ENCODE data around the gene AP1S1.
A peak's percentile ranks its signal among the peaks of the same experiment; 100 is the strongest.

AP1S1 gene

DNA sequence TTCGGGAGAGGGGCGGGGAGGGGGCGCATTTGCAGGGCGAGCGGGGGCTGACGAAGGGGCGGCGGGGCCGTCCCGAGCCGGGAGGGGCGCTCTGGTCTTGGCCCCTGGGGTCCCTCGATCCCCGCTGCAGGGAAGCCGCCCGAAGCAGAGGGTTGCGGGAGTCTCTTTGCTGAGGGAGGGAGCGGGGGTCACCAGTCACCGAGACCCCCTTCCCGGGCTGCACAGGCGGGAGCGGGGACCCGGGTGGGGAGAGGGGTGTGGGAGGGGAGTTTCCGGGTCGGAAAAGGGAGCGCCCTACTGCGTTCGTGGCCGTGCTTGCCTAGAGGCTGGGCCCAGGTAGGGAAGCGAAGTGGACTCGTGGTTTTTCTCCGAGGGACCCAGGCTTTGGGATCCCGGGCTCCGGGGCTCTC is 422 bp downstream of the AP1S1 start:
- CTCF ChIA-PET: interaction anchor here (1.0 kb wide), 2 partner anchors 8 to 17 kb away, joined by 3 to 4 read pairs; no protein-coding TSS in a partner anchor
- no peaks in the 10 kb centered on the region for H3K9me3 ChIP-seq (ENCODE audit: control extremely low read depth in 1 of 5, control insufficient read depth in 4 of 5, insufficient read depth in 2 of 5, low read depth in 1 of 5, low read length in 4 of 5)
- POLR2A ChIA-PET: no interaction called here
- H3K36me3 ChIP-seq (ENCODE audit: control insufficient read depth in 4 of 4, insufficient read depth in 4 of 4, low read length in 3 of 4): peaks cover 0 to 9% (median 2%) of the 10 kb centered on the region in 4 experiments
- peak overlapping the region in 1 of 2 experiments; percentile 25 for H3K27ac ChIP-seq (ENCODE audit: insufficient read depth in 1 of 2, low read depth in 1 of 2, low read length in 2 of 2, poor library complexity in 1 of 2, severe bottlenecking in 2 of 2)
- H3K4me3 ChIP-seq (ENCODE audit: control insufficient read depth in 1 of 7, extremely low read depth in 1 of 7, insufficient read depth in 4 of 7, low read depth in 2 of 7, low read length in 6 of 7): peak overlapping the region; percentile 41 to 80 (median 66)
- peaks cover 0 to 11% (median 8%) of the 10 kb centered on the region in 4 experiments for H3K4me1 ChIP-seq (ENCODE audit: control extremely low read depth in 1 of 4, control insufficient read depth in 4 of 4, insufficient read depth in 4 of 4, low read length in 3 of 4)
- WGBS (ENCODE audit: insufficient coverage): 0% methylated on average over 22 of the region's 34 CpGs
- DNase-seq: no peak
- H3K27me3 ChIP-seq (replicated peaks in 2 of 5; ENCODE audit: control insufficient read depth in 4 of 5, insufficient read depth in 5 of 5, low read length in 4 of 5): peaks cover 0 to 9% (median 2%) of the 10 kb centered on the region in 5 experiments

- H3K4me1 ChIP-seq (ENCODE audit: control extremely low read depth in 1 of 4, control insufficient read depth in 4 of 4, insufficient read depth in 4 of 4, low read length in 3 of 4): peaks cover 0 to 11% (median 8%) of the 10 kb centered on the region in 4 experiments
- 49% methylated on average over 4 of the region's 4 CpGs for WGBS (ENCODE audit: insufficient coverage)
- H3K9me3 ChIP-seq (ENCODE audit: control extremely low read depth in 1 of 5, control insufficient read depth in 4 of 5, insufficient read depth in 2 of 5, low read depth in 1 of 5, low read length in 4 of 5): no peaks in the 10 kb centered on the region
- CTCF ChIA-PET: interaction anchor here (1.0 to 2.2 kb wide), 7 partner anchors 9 to 127 kb away, joined by 3 to 14 read pairs (median 4); no protein-coding TSS in a partner anchor
- H3K27ac ChIP-seq (ENCODE audit: insufficient read depth in 1 of 2, low read depth in 1 of 2, low read length in 2 of 2, poor library complexity in 1 of 2, severe bottlenecking in 2 of 2): no peak overlapping the region
- peaks cover 0 to 9% (median 2%) of the 10 kb centered on the region in 5 experiments for H3K27me3 ChIP-seq (replicated peaks in 2 of 5; ENCODE audit: control insufficient read depth in 4 of 5, insufficient read depth in 5 of 5, low read length in 4 of 5)
- no peak for DNase-seq
- H3K4me3 ChIP-seq (ENCODE audit: control insufficient read depth in 1 of 7, extremely low read depth in 1 of 7, insufficient read depth in 4 of 7, low read depth in 2 of 7, low read length in 6 of 7): peak overlapping the region in 6 of 7 experiments; percentile 43 to 80 (median 70)
- POLR2A ChIA-PET: no interaction called here
- peaks cover 0 to 12% (median 2%) of the 10 kb centered on the region in 4 experiments for H3K36me3 ChIP-seq (ENCODE audit: control insufficient read depth in 4 of 4, insufficient read depth in 4 of 4, low read length in 3 of 4)
Measured at GRCh38 chr7:101155303-101155702, 1.0 kb downstream of the AP1S1 start.

GRCh38 chr7:101156277-101156676 is 2.0 kb downstream of the AP1S1 start:
- WGBS (ENCODE audit: insufficient coverage): 100% methylated on average over 6 of the region's 6 CpGs
- Histone ChIP-seq H3K4me3 (ENCODE audit: control insufficient read depth in 1 of 7, extremely low read depth in 1 of 7, insufficient read depth in 4 of 7, low read depth in 2 of 7, low read length in 6 of 7) (no peak overlapping the region), H3K9me3 (ENCODE audit: control extremely low read depth in 1 of 5, control insufficient read depth in 4 of 5, insufficient read depth in 2 of 5, low read depth in 1 of 5, low read length in 4 of 5) (no peaks in the 10 kb centered on the region), H3K27ac (ENCODE audit: insufficient read depth in 1 of 2, low read depth in 1 of 2, low read length in 2 of 2, poor library complexity in 1 of 2, severe bottlenecking in 2 of 2) (no peak overlapping the region), H3K4me1 (ENCODE audit: control extremely low read depth in 1 of 4, control insufficient read depth in 4 of 4, insufficient read depth in 4 of 4, low read length in 3 of 4) (peaks cover 0 to 11% (median 8%) of the 10 kb centered on the region in 4 experiments), H3K27me3 (replicated peaks in 2 of 5; ENCODE audit: control insufficient read depth in 4 of 5, insufficient read depth in 5 of 5, low read length in 4 of 5) (peaks cover 0 to 9% (median 2%) of the 10 kb centered on the region in 5 experiments), H3K36me3 (ENCODE audit: control insufficient read depth in 4 of 4, insufficient read depth in 4 of 4, low read length in 3 of 4) (peaks cover 0 to 12% (median 2%) of the 10 kb centered on the region in 4 experiments)
- DNase-seq: no peak
- CTCF ChIA-PET: interaction anchor here (0.6 to 2.3 kb wide), 10 partner anchors 9 to 126 kb away, joined by 3 to 14 read pairs (median 4); no protein-coding TSS in a partner anchor
- POLR2A ChIA-PET: interaction anchor here (0.6 kb wide), 1 partner anchor 8 kb away, joined by 4 read pairs; no protein-coding TSS in a partner anchor

- WGBS (ENCODE audit: insufficient coverage): 96% methylated on average over 11 of the region's 14 CpGs
- H3K4me3 ChIP-seq (ENCODE audit: control insufficient read depth in 1 of 7, extremely low read depth in 1 of 7, insufficient read depth in 4 of 7, low read depth in 2 of 7, low read length in 6 of 7): no peak overlapping the region
- H3K27ac ChIP-seq (ENCODE audit: insufficient read depth in 1 of 2, low read depth in 1 of 2, low read length in 2 of 2, poor library complexity in 1 of 2, severe bottlenecking in 2 of 2): no peak overlapping the region
- no peaks in the 10 kb centered on the region for H3K9me3 ChIP-seq (ENCODE audit: control extremely low read depth in 1 of 5, control insufficient read depth in 4 of 5, insufficient read depth in 2 of 5, low read depth in 1 of 5, low read length in 4 of 5)
- CTCF ChIA-PET: interaction anchor here (0.6 to 2.3 kb wide), 10 partner anchors 9 to 138 kb away, joined by 3 to 14 read pairs (median 4); no protein-coding TSS in a partner anchor
- H3K36me3 ChIP-seq (ENCODE audit: control insufficient read depth in 4 of 4, insufficient read depth in 4 of 4, low read length in 3 of 4): peaks cover 0 to 12% (median 2%) of the 10 kb centered on the region in 4 experiments
- peaks cover 0 to 8% (median 3%) of the 10 kb centered on the region in 5 experiments for H3K27me3 ChIP-seq (replicated peaks in 2 of 5; ENCODE audit: control insufficient read depth in 4 of 5, insufficient read depth in 5 of 5, low read length in 4 of 5)
- H3K4me1 ChIP-seq (ENCODE audit: control extremely low read depth in 1 of 4, control insufficient read depth in 4 of 4, insufficient read depth in 4 of 4, low read length in 3 of 4): peaks cover 0 to 11% (median 8%) of the 10 kb centered on the region in 4 experiments
- no peak for DNase-seq
- POLR2A ChIA-PET: interaction anchor here (0.6 kb wide), 1 partner anchor 9 kb away, joined by 4 read pairs; no protein-coding TSS in a partner anchor
Measured at GRCh38 chr7:101156866-101157589, 2.8 kb downstream of the AP1S1 start.

- ChIA-PET CTCF (interaction anchor here (2.2 kb wide), 1 partner anchor 16 kb away, joined by 7 read pairs; no protein-coding TSS in a partner anchor), POLR2A (no interaction called here)
- H3K36me3 ChIP-seq (ENCODE audit: control insufficient read depth in 4 of 4, insufficient read depth in 4 of 4, low read length in 3 of 4): peaks cover 0 to 14% (median 2%) of the 10 kb centered on the region in 4 experiments
- H3K4me1 ChIP-seq (ENCODE audit: control extremely low read depth in 1 of 4, control insufficient read depth in 4 of 4, insufficient read depth in 4 of 4, low read length in 3 of 4): peaks cover 0 to 32% (median 26%) of the 10 kb centered on the region in 4 experiments
- no peak for DNase-seq
- no peak overlapping the region for H3K27ac ChIP-seq (ENCODE audit: insufficient read depth in 1 of 2, low read depth in 1 of 2, low read length in 2 of 2, poor library complexity in 1 of 2, severe bottlenecking in 2 of 2)
- 93% methylated on average over 15 of the region's 31 CpGs for WGBS (ENCODE audit: insufficient coverage)
- H3K4me3 ChIP-seq (ENCODE audit: control insufficient read depth in 1 of 7, extremely low read depth in 1 of 7, insufficient read depth in 4 of 7, low read depth in 2 of 7, low read length in 6 of 7): no peak overlapping the region
- peaks cover 0 to 32% (median 12%) of the 10 kb centered on the region in 5 experiments for H3K27me3 ChIP-seq (replicated peaks in 2 of 5; ENCODE audit: control insufficient read depth in 4 of 5, insufficient read depth in 5 of 5, low read length in 4 of 5)
- no peaks in the 10 kb centered on the region for H3K9me3 ChIP-seq (ENCODE audit: control extremely low read depth in 1 of 5, control insufficient read depth in 4 of 5, insufficient read depth in 2 of 5, low read depth in 1 of 5, low read length in 4 of 5)
Measured at GRCh38 chr7:101159696-101160674, 5.7 kb downstream of the AP1S1 start.

DNA sequence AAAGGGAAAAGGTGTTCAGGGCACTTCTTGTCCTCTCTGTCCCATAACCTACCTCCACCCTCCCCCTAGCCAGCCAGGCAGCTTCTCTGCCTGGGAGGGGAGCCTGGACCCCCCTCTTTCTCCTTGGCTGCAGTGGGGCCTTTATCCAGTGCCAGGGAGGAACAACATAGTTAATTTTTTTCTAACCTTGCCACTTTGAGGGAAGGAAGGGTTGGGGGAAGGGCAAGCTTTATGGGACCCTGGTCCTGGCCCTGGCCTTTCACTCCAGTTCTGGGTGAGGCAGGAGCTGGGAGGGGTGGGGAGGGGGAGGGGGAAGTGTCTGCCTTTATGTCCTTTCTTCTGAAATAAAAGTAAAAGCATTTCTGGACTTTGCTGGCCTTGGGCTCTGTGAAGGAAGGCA is 6.6 kb downstream of the AP1S1 start:
- peaks cover 0 to 40% (median 15%) of the 10 kb centered on the region in 5 experiments for H3K27me3 ChIP-seq (replicated peaks in 2 of 5; ENCODE audit: control insufficient read depth in 4 of 5, insufficient read depth in 5 of 5, low read length in 4 of 5)
- peaks cover 0 to 32% (median 26%) of the 10 kb centered on the region in 4 experiments for H3K4me1 ChIP-seq (ENCODE audit: control extremely low read depth in 1 of 4, control insufficient read depth in 4 of 4, insufficient read depth in 4 of 4, low read length in 3 of 4)
- H3K27ac ChIP-seq (ENCODE audit: insufficient read depth in 1 of 2, low read depth in 1 of 2, low read length in 2 of 2, poor library complexity in 1 of 2, severe bottlenecking in 2 of 2): no peak overlapping the region
- H3K9me3 ChIP-seq (ENCODE audit: control extremely low read depth in 1 of 5, control insufficient read depth in 4 of 5, insufficient read depth in 2 of 5, low read depth in 1 of 5, low read length in 4 of 5): no peaks in the 10 kb centered on the region
- no peak for DNase-seq
- H3K36me3 ChIP-seq (ENCODE audit: control insufficient read depth in 4 of 4, insufficient read depth in 4 of 4, low read length in 3 of 4): peaks cover 0 to 14% (median 2%) of the 10 kb centered on the region in 4 experiments
- CTCF ChIA-PET: interaction anchor here (1.0 kb wide), 1 partner anchor 31 kb away, joined by 4 read pairs; no protein-coding TSS in a partner anchor
- POLR2A ChIA-PET: no interaction called here
- H3K4me3 ChIP-seq (ENCODE audit: control insufficient read depth in 1 of 7, extremely low read depth in 1 of 7, insufficient read depth in 4 of 7, low read depth in 2 of 7, low read length in 6 of 7): no peak overlapping the region

Data from common myeloid progenitor, CD34-positive (primary cell).